Erythroblast (primary cell): ENCODE results near the gene GCHFR.

Experiments used
- GATA1 ChIP-seq: IDR thresholded peaks from 2 replicates; pipeline ENCODE4 v1.6.1; 2011; ENCODE audit warnings: low read depth, mild to moderate bottlenecking, control low read depth, low read length, moderate library complexity
- POLR2A ChIP-seq: IDR thresholded peaks from 2 replicates; pipeline ENCODE4 v1.6.1; 2011; ENCODE audit warnings: mild to moderate bottlenecking, low read length

- TF ChIP-seq POLR2A = no peak
- no peak for TF ChIP-seq GATA1
Measured at GRCh38 chr15:40785814-40786213, 21.9 kb downstream of the GCHFR start.
